NB4 (cell line): ENCODE measurements around the gene STX4.

ENCODE experiments used
- DNase-seq: peaks from one replicate; pipeline ENCODE4 v3.0.0; 2010; ENCODE audit warnings: low read depth
- H3K4me3 ChIP-seq: one replicate; pipeline ENCODE4 v1.5.1; 2011; ENCODE audit warnings: mild to moderate bottlenecking, low read depth, low read length, moderate library complexity
- CTCF ChIP-seq: IDR thresholded peaks from one replicate; pipeline ENCODE4 v1.5.1; 2012; ENCODE audit warnings: low read depth, low read length
- MAX ChIP-seq: IDR thresholded peaks from 2 replicates; pipeline ENCODE4 v1.6.1; 2011; ENCODE audit warnings: low read depth, low read length
- MYC ChIP-seq: IDR thresholded peaks from 2 replicates; pipeline ENCODE4 v1.6.1; 2011; ENCODE audit warnings: low read depth, low read length
- POLR2A ChIP-seq: IDR thresholded peaks from 2 replicates; pipeline ENCODE4 v1.6.1; 2011; ENCODE audit warnings: mild to moderate bottlenecking; ENCODE audit not compliant: insufficient read length; ENCODE audit errors: extremely low read depth

STX4 gene

GRCh38 chr16:31071861-31072260 is 38.5 kb downstream of the STX4 start:
- DNase-seq = no peak
- H3K4me3 ChIP-seq = peak overlapping the region; percentile 87
- TF ChIP-seq MYC = no peak
- no peak for TF ChIP-seq MAX
- no peak for TF ChIP-seq CTCF
- no peak for TF ChIP-seq POLR2A

DNA sequence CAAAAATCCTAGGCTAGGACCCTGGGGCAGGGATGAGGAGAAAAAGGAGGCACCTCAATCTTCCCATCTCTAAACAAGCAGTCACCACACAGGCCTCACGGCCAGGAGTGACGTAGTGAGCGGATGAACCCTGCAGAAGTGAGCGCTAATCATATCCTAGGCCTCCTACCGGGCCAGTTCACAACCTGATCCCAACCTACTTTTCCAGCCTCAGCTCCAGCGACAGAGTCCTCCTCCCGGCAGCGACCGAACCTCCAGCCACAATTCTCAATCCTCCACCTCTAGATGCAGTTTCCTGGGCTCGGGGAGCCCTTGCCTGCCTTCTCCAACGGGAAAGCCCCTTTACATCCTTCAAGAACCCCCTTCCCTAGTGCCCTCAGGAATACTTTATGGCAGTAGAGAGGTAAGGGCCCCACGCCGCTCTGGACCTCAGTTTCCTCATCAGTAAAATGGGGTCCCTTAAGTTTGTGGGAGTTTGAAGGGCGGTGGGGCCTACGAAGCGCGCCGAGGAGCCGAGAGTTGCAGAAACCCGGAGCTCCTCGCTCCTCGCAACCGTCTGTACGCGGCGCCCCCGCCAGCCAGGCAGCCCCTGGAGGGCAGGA is 39.3 kb downstream of the STX4 start:
- H3K4me3 ChIP-seq = peak overlapping the region; percentile 87
- peak; percentile 63 for DNase-seq
- TF ChIP-seq POLR2A (no peak), MAX (no peak), CTCF (no peak), MYC (no peak)

- no peak for TF ChIP-seq CTCF
- no peak; the same call in 1 of the 2 replicates for TF ChIP-seq MAX
- no peak for TF ChIP-seq POLR2A
- TF ChIP-seq MYC = no peak; the same call in none of the 2 replicates
- DNase-seq = peak; percentile 94
- peak overlapping the region; percentile 87 for H3K4me3 ChIP-seq
These were observed 40.0 kb downstream of the STX4 start for GRCh38 chr16:31073142-31073969.

GRCh38 chr16:31073970-31074813 is 40.8 kb downstream of the STX4 start, which contains the start of the genes ZNF646 and ZNF668:
Gene ZNF646, plus strand, starts transcription at chr16:31074422. Its CDS starts 1,903 bp downstream, at chr16:31076325.
Gene ZNF668, minus strand, starts transcription at chr16:31074240. Its CDS starts 9,781 bp downstream, at chr16:31064459.
- peak; percentile 100 for DNase-seq
- H3K4me3 ChIP-seq = peak within 1 kb of the TSS; percentile 87
- peak; percentile 87 for TF ChIP-seq MYC
- peak; percentile 45; the same call in 1 of the 2 replicates for TF ChIP-seq MAX
- no peak for TF ChIP-seq CTCF
- TF ChIP-seq POLR2A = peak; percentile 91

DNA sequence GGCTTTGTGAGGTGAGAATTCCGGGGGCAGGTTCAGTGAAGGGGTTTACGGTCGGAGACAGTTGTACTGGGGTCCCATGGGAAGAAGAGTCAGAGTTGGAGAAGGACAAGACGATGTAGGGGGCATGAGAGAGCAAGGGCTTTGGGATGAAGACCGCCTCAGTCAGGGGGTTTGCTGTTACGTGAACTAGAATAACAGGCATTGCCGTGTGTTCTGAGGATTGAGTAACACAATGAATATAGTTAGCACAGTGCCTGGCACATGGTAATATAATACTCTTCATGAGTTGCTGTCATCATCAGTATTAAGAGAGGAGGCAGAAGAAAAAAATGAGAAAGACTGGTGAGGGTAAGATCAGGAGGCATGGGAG is 41.4 kb downstream of the STX4 start:
- peak overlapping the region; percentile 87 for H3K4me3 ChIP-seq
- no peak; the same call in 1 of the 2 replicates for TF ChIP-seq MAX
- peak; percentile 28 for TF ChIP-seq MYC
- DNase-seq = no peak
